Fibroblast of skin of back (primary cell): ENCODE results near the gene PGBD5.

ENCODE experiments used
- DNase-seq: peaks from one replicate; pipeline ENCODE4 v3.0.0-alpha.2; 2013

PGBD5 gene

DNA sequence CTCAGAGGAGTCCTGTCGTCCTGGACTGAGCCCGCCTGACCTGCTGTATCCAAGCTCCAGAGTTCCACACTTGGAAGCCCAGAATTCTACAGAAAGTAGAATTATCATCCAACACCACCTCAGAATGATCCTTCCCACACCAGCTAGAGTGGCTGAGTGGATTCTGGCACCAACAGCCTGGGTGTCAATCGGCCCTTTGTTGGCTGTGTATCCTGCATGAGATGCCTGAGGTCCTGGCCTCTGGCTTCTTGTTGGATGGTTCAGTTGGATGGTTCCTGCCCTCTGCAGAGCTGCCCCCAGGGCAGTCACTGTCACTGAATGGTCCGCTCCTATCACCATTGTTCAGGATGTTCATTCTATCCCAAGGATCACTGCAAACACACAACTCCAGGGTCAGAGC is 49.8 kb downstream of the PGBD5 start:
- DNase-seq: no peak

DNA sequence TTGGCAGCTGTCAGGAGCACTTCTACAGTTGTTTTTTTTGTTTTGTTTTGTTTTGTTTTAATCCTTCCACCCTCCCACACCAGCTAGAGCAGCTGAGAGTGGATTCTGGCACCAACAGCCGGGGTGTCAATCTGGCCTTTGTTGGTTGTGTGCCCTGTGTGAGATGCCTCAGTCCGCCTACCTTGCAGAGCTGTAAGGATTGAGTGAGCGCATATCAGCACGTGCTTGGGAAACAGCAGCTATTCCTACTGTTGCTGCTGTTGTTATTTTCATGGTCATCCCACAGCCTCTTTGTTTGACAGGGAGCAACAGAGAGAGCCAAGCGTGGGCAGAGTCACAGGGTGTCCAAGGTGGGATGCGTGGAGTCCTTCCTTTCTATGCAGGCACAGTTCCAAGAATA is 50.4 kb downstream of the PGBD5 start:
- no peak for DNase-seq

DNA sequence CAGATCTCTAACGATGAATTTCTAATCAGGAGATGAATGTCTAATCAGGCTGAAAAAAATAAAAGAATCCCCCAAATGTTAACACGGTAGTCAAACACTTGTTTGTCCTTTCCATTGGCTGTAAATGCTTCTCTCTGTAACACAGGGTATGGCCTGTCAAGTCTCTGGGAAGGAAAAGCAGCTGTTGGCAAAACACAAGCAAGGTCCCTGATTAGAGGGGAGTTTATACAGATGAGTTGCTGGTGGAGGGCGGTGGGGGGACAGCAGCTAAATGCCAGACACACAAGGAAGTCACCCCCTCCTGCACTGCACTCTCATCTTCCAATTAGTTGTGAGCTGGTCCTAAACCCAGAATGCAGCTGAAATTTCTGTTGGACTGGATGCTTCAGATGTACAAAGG is 51.0 kb downstream of the PGBD5 start:
- DNase-seq: no peak

DNA sequence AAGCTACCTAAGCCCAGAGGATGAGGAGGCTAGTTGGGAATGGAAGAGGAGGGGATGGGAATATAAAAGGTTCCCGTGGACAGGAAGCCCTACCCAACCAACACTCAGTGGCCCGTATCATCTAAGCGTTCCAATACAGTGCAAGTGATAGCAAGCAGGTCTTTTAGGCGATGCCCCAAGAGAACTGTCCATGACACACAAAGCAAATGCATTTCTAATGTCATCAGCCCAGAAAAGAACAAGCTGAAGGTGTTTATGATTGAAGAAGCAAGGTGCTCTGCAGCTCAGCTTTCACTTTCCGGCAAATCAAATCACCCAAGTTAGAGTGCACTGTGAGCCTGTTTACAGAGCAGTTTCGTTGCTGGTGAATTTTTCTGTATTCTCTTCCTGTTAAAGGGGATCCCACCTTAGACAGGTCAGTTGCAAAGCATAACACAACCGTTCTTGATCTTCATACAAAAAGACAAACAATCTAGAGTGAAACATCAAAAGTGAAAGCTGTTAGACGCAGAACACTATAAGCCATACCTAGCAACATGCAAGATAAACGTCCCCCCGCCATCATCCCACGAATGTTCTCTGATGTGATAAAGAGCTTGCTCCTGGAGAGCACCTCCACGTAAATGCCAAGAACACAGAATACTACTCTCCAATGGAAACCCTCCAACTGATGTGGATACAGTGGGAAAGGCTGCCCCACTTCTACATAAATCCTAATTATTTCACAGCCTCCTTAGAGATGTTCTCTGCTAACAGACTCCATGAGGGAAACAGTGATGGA is 54.0 kb downstream of the PGBD5 start:
- DNase-seq: no peak

DNA sequence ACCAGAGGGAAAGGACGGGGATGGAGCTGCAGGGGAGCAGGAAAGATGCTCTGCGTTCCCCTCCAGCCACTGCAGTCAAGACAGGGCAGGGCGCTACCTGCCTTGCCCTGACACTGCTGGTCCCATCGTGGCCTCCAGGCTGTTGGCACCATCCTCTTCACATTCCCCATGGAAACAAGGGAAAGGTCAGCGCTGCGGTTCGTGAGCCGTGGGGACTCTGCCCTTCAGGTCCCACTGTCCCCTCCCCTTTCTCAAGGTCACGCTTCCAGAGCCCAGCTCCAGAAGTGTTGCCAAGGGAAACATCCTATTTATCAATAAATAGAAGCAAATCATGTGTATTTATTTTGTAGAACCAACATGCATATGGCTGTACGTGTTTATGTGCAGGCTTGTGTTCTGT is 56.0 kb downstream of the PGBD5 start:
- DNase-seq: no peak

DNA sequence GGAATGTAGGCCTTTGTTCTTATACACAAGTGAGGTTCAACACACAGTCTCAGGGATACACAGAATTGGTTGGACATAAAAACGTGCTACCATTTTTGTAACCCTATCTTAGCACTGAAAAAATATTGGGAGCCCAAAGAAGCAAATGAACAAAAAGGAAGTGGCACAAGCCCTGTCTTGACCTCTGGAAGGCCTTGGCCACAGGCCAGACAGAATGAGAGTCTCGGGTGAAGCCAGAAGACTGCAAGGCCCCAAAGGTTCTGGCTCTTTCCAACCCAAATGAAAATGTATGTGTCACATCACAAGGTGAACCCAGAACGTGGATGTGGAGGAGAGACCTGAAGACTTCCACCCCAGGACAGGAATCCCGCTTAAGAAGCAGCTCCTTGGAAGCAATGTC is 57.3 kb downstream of the PGBD5 start:
- no peak for DNase-seq

DNA sequence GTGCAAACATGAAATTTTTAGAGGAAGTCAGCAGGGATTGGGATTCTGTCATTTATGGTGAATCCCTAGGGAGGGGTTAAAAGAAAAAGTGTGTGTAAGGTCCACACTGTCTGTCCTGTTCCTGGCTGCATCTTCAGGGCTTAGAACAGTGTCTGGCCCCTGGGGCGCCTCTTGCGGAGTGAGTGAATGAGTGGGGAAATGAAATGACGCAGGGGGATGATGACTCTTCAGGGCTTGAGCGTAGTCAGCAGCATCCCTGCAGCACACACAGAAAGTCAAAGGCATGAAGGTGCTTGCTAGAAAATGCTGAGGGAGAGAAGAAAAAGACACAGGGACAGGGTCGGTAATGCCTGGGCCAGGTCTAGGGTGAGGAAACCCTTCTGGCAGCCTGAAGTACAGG is 57.8 kb downstream of the PGBD5 start:
- no peak for DNase-seq

DNA sequence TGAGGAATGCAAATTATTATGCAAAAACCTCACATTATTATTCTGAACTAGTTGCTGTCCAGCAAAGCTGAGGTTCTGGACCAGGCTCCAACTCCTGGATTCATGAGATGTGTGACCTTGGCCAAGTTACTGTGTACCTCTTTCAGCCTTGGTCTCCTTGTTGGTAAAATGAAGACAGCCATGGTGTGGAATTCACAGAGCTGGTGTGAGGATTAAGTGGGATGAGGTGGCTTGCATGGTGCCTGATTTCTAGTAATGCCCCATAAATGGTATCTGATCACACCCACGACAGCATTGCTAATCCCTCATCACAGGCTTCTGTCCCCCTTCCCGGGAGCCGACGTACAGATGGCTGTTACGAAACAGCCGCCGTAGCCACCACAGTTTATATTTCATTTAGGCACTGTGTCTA is 59.6 kb downstream of the PGBD5 start:
- no peak for DNase-seq

DNA sequence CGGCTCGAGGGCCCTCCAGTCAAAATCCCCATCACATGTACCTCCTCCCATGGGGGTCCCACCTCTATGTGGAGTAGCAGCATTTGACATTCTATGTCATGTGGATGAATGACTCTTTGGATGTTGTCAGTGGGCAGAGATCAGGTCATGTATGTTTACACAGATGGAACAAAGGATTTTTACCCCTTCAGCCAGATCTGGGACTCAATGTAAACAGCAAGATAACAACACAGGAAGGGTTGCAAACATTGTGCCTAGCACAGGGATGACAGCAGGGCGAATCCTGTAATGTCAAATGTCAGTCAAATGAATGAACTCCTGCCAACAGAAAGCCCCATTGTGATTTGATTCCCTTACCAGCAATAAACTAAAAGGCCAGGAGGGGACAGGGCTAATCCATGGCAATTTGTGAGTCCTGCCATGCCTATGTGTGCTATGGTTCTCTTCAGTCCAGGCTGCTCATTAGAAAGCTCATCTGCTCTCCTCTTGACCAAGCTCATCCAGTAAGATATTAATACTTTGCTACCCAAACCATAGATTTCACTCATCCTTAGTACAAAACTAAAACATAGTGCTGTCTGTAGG is 60.3 kb downstream of the PGBD5 start:
- DNase-seq: no peak

DNA sequence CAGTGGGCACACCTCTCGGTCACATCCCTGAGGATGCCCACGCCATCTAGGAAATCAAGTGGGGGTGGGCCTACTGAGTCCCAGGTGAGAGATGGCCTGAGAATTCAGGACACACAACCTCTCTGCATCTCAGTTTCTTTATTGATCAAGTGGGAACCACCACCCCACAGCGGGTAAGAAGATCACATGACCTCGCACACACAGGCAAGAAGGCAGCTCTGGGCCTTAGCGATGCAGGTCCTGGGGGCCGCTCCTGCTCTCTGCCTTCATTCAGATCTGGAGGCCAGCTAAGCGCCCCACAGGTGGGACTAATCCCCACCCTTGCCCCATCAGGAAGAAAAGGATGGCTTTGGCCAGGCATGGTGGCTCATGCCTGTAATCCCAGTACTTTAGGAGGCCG is 63.2 kb downstream of the PGBD5 start:
- no peak for DNase-seq

DNA sequence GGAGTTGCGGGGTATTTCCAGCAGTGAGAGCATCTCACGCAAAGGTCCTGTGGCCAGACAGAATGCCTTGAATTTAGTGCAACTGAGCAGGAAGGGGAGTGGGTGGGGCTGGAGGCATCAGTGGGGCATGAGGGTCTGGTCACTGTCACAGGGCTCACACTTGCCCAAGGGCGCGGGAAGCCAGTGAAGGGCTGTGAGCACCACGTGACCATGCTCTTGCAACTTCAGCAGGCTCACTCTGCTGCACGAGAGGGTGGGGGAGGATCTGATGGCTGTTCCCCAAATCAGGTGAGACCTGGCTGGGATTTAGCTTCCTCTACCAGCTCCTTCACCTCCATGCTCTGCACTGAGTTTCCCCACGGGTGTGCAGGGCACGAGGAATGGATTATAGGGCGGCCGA is 64.2 kb downstream of the PGBD5 start:
- no peak for DNase-seq

DNA sequence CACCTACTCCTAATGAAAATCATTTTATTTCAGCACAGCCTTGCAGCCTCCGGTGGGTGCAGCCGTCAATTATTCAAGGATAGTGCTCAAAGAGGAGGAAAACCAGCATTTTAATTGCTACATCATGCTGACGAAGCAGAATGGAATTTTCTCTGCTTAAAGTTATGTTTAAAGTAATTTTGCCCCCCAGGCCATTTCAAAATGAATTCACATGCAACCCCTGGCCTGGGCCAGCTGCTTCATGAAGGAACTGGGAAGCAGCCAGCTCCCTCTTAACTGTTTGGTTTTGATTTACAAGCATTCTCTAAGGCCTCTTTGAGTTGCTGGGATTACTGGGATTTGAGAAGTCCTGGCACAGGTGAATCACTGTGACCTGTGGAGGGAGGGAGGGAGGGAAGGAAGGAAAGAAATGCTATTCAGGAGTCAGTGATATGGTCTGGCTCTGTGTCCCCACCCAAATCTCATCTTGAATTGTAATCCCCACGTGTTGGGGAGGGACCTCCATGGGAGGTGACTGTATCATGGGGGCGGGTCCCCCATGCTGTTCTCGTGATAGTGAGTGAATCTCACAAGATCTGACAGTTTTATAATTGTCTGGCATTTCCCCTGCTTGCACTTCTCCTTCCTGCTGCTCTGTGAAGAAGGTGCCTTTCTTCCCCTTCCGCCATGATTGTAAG is 66.0 kb downstream of the PGBD5 start:
- peak; percentile 48 for DNase-seq

DNA sequence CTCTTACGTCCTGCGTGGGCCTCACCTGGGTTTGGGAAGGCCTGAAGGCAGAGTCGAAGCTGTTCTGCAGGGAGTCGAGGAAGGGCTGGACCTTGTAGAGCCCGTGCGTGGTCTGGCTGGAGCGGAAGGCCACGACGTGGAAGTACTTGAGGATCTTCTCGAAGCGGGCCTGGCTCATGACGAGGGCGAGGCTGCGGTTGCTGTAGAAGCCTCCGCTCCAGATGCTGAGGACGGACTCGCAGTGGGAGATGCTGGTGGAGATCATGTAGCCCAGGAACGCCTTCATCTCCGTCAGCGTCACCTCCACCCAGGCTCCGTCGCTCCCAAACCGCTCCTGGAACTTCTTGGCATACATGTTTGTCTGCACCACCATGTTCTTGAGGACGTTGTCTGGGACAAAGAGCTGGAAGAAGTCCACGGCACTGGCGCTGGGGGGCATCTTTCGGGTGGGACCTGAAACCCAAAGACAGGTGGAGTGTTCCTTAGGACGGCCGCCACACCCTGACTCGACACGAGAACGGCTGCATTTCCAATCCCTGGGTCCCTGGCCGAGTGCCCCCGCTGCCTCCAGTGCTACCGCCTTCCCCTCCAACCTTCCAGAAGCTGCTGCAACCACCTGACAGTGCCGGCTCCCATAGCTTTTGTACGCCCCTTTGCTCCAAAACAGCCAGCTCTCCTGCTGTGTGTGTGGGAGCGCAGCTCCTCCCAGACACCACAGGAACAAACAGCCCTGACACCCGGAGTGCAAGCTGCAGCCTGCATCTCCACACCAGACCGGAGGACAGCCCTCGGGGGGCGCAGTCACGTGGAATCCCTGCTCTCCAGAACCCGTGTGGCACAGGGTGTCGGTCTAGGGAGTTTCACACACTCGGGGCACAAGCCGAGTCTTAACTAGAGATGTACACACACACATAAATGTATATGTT is 69.0 kb downstream of the PGBD5 start:
- DNase-seq: no peak

DNA sequence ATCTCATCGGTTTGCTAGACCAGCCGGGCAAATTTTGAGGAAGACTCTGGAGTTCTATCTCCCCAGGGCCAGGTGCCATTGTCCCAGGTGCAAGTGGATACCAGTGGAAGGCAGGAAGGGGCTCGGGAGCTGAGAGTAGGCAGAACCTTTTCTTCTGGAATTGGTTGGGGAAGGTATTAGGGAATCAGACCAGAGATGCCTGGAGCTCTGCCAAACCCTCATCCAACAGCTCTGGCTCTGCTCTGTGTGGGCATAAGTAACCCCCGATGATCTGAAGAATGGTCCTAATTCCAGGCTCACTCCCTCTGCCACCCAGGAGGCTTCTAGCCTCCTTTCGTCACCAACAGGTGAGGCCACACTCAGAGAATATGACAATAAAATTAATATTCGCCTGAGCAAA is 69.9 kb downstream of the PGBD5 start:
- DNase-seq: no peak

DNA sequence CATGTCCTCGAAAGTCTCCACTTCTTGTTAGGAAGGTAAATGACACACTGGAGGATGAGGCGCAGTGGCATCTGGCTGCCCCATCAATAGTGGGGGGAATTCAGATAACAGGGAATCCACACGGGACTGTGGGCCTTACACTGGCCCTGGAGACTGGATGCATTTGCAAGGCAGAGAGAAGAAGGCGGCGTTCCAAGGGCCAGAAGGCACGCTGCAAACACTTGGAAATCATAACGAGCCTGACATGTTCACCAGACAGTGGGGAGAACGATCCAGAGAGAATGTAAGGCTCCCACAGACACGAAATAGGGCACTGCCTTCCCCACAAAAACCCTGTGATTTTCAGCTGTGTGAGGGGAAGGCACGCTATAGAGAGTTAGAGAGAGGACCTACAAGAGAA is 70.5 kb downstream of the PGBD5 start:
- no peak for DNase-seq

DNA sequence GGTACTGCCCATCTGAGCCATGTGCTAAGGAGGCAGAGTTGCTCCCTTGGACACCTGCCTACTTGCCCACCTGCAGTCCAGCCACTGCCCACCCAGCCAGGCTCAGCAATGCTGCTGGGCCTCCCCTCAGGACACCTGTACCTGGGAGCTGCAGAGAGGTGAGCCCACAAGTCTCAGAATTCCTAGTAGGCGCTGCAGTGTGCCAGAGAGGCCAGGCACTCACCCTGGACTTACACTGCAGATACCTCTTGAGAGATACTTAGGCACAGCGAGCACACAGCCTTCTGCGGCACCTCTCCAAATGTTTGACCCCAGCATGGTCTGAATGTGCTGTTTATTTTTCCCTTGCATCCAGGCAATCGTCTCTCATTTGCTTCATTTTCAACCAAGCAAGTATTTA is 71.0 kb downstream of the PGBD5 start:
- no peak for DNase-seq

DNA sequence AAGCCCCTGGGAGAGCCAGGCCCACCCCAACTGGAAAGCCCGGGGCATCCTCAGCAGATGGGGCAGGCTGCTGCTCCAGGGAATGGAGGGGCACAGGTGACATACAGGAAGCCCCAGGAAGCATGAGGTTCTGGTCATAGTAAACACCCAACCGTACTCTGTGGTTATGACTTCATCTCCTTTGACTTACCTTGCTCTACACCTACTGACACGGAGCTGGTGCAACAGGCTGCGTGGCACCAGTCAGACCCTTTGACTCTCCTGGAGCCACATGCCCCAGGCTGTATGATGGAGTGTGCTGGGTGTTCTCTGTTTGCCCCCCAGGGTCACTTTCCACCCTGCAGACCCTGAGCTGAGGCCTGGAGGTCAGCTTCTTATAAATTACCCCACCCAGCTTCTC is 72.1 kb downstream of the PGBD5 start:
- DNase-seq: no peak

DNA sequence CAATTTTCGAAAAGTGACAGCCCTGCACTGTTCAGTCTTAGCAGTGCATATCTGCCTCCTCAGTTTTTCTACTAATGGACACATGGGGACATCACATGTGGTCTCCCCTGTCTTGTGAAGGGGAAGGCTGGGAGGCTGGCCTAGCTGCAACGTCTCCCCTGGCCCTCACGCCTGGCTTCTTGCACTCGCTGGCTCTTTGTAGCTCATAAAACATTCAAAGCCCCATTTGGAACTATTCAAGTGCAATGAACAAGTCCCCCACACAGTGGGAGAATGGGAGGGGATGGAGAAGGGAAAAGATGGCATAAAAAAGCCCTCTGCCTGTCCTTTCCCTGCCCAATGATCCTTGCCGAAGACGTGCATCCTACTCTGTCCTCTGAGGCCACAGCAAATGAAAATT is 73.6 kb downstream of the PGBD5 start:
- DNase-seq: no peak

DNA sequence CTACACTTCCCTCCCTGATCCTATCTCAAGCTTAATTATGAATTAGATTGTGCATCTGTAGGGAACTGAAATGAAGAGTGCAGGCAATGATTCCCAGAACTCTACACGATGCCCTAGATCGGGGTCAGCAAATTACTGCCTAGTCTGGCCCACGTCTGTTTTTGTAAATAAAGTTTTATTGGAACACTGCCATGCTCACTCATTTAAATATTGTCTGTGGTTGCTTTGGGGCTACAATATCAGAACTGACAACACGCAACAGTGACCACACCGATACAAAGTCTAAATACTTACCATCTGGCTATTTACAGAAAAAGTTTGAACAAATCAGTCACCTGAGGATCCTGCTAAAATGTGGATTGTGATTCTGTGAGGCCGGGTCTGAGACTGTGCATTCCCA is 74.1 kb downstream of the PGBD5 start:
- no peak for DNase-seq

DNA sequence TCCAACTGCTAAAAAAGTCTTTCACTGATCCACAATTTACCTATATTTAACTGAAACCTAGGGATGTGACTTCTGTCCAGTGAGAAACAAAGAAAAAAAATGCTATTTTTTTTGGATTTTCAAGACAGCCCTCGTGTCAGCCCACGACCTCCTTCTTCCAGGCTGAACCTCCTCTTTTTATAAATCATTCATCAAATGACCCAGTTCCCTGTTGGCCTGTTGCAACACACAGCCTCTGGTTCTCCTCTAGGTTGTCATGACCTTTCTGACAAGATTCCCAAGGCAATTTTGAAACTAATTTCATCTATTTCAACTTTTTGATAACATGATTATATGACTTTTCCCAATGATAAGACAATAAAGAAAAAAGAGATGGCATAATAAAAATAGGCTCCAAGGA is 74.6 kb downstream of the PGBD5 start:
- DNase-seq: no peak

DNA sequence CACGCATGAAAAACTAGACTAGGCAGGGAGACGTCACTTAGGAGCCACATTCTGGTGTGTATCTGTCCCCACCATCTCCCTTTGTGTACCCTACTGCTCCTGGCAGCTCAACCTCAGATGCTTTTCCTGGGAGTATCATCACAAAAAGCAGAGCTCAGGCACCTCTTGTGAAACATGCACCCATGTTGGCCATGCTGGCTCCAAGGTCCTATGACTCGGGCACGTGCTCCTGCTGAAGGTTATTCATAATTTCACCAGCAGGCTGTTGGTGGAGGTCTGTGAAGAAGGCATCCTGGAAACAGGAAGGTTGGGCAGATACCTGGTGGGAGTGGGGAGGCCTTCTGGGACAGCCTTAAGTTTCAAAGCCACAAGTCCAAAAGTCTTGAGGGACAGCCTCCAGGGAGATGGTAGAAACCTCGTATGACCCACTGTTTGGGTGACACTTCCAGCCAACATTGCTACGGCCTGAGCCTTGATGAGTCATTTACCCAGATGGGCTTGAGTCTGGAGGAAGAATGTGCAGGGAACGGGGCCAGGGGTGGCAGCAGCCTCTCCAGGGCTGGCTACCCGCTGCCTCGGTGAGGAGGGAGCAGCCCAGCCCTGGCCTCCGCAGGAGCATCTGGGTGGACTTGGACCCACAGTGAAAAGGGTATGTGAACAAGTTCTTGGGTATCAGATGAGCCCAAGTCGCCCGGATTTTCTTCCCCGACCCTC is 75.8 kb downstream of the PGBD5 start:
- DNase-seq: peak; percentile 38

DNA sequence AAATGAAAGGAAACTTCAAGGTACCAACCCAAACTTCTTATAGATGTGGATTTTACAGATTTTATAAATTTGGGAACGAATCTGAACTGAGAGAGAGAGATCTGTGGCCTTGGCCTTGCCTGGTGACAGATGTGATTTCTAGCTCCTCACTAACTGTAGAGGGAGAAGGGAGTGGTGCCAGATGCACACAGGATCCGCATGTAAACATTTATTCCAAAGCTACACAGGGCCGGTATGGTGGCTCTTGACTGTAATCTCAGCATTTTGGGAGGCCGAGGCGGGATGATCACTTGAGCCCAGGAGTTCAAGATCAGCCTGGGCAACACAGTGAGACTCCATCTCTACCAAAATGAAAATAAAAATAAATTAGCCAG is 77.1 kb downstream of the PGBD5 start:
- no peak for DNase-seq
